ENCODE results near the gene CDK8. TPM values are rescaled to one million over a fixed set of nuclear protein-coding genes. Genes with fewer than 3 reads are reported as not detected.
"Not testable (repeated sequence)": the region's sequence is repeated elsewhere in the genome, so short reads cannot be mapped to it uniquely, and the experiment has no call there.

Gene CDK8
- total RNA-seq, 3 donors from 2014 or later (not counting 1 experiment from before 2014, with no cell fraction given): 10.0 to 13.1 (median 10.9) TPM

DNA sequence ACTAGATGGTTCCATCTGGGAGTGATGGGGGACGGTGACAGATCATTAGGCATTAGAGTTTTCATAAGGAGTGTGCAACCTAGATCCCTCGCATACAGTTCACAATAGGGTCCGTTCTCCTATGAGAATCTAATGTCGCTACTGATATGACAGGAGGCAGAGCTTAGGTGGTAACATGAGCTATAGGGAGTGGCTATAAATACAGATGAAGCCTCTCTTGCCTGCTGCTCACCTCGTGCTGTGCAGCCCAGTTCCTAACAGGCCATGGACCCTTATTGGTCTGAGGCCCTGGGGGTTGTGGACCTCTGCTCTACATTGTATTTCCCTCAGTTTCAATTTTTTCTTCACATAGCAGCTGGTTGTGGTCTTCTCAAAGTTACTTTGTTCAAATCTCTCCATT is 56.5 kb downstream of the CDK8 start:
- Mint-ChIP-seq H3K9me3 (no peaks in the 10 kb centered on the region), H3K4me3 (no peak overlapping the region), H3K27me3 (ENCODE audit: low read depth in 2 of 2) (no peaks in the 10 kb centered on the region), H3K27ac (no peak overlapping the region), H3K4me1 (peaks cover 44 to 45% of the 10 kb centered on the region in 2 donors), H3K36me3 (no peaks in the 10 kb centered on the region)
- H3K27ac ChIP-seq (ENCODE audit: low read length): no peak overlapping the region
- intact Hi-C loops (cut with micrococcal nuclease): no loop called here
- H3K4me3 ChIP-seq (ENCODE audit: low read length): no peak overlapping the region
- no peaks in the 10 kb centered on the region for H3K27me3 ChIP-seq (ENCODE audit: control insufficient read depth, insufficient read depth, low read length)
- DNase-seq (no peak), ATAC-seq (no peak)
- H3K36me3 ChIP-seq (ENCODE audit: control insufficient read depth, insufficient read depth, low read length): no peaks in the 10 kb centered on the region
- WGBS (ENCODE audit: insufficient coverage): 97% methylated on average over 5 of the region's 5 CpGs
- H3K9me3 ChIP-seq (ENCODE audit: control insufficient read depth, insufficient read depth, low read length): no peaks in the 10 kb centered on the region
- H3K4me1 ChIP-seq (ENCODE audit: control insufficient read depth, insufficient read depth, low read length): no peaks in the 10 kb centered on the region
- TF ChIP-seq, protein P1, sequence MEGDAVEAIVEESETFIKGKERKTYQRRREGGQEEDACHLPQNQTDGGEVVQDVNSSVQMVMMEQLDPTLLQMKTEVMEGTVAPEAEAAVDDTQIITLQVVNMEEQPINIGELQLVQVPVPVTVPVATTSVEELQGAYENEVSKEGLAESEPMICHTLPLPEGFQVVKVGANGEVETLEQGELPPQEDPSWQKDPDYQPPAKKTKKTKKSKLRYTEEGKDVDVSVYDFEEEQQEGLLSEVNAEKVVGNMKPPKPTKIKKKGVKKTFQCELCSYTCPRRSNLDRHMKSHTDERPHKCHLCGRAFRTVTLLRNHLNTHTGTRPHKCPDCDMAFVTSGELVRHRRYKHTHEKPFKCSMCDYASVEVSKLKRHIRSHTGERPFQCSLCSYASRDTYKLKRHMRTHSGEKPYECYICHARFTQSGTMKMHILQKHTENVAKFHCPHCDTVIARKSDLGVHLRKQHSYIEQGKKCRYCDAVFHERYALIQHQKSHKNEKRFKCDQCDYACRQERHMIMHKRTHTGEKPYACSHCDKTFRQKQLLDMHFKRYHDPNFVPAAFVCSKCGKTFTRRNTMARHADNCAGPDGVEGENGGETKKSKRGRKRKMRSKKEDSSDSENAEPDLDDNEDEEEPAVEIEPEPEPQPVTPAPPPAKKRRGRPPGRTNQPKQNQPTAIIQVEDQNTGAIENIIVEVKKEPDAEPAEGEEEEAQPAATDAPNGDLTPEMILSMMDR (IDR thresholded peaks at IDR 0.05): no peak

DNA sequence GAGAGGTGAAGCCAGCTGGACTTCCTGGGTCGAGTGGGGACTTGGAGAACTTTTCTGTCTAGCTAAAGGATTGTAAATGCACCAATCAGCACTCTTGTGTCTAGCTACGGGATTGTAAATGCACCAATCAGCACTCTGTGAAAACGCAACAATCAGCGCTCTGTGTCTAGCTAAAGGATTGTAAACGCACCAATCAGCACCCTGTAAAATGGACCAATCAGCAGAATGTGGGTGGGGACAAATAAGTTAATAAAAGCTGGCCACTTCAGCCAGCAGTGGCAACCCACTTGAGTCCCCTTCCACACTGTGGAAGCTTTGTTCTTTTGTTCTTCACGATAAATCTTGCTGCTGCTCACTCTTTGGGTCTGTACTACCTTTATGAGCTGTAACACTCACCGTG is 58.1 kb downstream of the CDK8 start:
- ATAC-seq; H3K9me3 Mint-ChIP-seq; H3K27ac ChIP-seq (ENCODE audit: low read length); intact Hi-C loops (cut with micrococcal nuclease); H3K4me3 ChIP-seq (ENCODE audit: low read length); H3K36me3 Mint-ChIP-seq; H3K4me1 ChIP-seq (ENCODE audit: control insufficient read depth, insufficient read depth, low read length); H3K27me3 ChIP-seq (ENCODE audit: control insufficient read depth, insufficient read depth, low read length); DNase-seq; H3K36me3 ChIP-seq (ENCODE audit: control insufficient read depth, insufficient read depth, low read length); H3K27ac Mint-ChIP-seq; H3K9me3 ChIP-seq (ENCODE audit: control insufficient read depth, insufficient read depth, low read length); H3K27me3 Mint-ChIP-seq (ENCODE audit: low read depth in 2 of 2); H3K4me3 Mint-ChIP-seq: not testable (repeated sequence)
- peaks cover 40 to 45% of the 10 kb centered on the region in 2 donors for H3K4me1 Mint-ChIP-seq
- 94% methylated on average over 7 of the region's 7 CpGs for WGBS (ENCODE audit: insufficient coverage)

DNA sequence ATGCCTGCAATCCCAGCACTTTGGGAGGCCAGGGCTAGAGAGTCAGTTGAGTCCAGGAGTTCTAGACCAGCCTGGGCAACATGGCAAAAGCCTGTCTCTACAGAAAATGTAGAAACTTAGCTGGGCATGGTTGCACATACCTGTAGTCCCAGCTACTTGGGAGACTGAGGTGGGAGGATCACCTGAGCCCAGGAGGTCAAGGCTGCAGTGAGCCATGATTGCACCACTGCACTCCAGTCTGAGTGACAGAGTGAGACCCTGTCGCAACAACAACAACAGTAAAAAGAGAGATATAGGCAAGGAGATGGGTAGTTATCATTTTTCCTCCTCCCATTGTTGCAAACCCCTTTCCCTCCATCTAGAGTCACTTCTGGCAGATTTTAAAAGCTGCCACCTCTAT is 62.2 kb downstream of the CDK8 start:
- H3K27ac Mint-ChIP-seq; H3K27me3 ChIP-seq (ENCODE audit: control insufficient read depth, insufficient read depth, low read length); H3K36me3 Mint-ChIP-seq; ATAC-seq; H3K4me3 Mint-ChIP-seq; H3K36me3 ChIP-seq (ENCODE audit: control insufficient read depth, insufficient read depth, low read length); H3K9me3 Mint-ChIP-seq; intact Hi-C loops (cut with micrococcal nuclease); H3K27ac ChIP-seq (ENCODE audit: low read length); H3K9me3 ChIP-seq (ENCODE audit: control insufficient read depth, insufficient read depth, low read length); H3K27me3 Mint-ChIP-seq (ENCODE audit: low read depth in 2 of 2); H3K4me1 ChIP-seq (ENCODE audit: control insufficient read depth, insufficient read depth, low read length); DNase-seq; H3K4me3 ChIP-seq (ENCODE audit: low read length): not testable (repeated sequence)
- H3K4me1 Mint-ChIP-seq: peaks cover 32 to 33% of the 10 kb centered on the region in 2 donors
- WGBS (ENCODE audit: insufficient coverage): no CpG with 5 or more reads among the region's 1 CpG

DNA sequence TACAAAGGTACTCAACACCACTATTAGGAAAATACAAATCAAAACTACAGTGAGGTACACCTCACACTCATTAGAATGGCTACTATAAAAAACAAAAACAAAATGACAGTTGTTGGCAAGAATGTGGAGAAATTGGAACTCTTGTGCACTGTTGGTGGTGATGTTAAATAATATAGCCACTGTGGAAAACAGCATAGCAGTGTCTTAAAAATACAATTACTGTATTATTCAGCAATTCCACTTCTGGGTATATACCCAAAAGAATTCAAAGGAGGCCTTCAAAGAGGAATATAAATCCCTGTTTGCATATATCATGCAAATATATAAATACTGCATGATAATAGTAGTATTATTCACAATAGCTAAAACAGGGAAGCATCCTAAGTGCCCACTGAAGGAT is 66.8 kb downstream of the CDK8 start:
- H3K9me3 Mint-ChIP-seq: no peaks in the 10 kb centered on the region
- Histone ChIP-seq H3K4me3 (ENCODE audit: low read length) (no peak overlapping the region), H3K27me3 (ENCODE audit: control insufficient read depth, insufficient read depth, low read length) (no peaks in the 10 kb centered on the region), H3K27ac (ENCODE audit: low read length) (no peak overlapping the region), H3K36me3 (ENCODE audit: control insufficient read depth, insufficient read depth, low read length) (no peaks in the 10 kb centered on the region), H3K9me3 (ENCODE audit: control insufficient read depth, insufficient read depth, low read length) (no peaks in the 10 kb centered on the region), H3K4me1 (ENCODE audit: control insufficient read depth, insufficient read depth, low read length) (no peaks in the 10 kb centered on the region)
- TF ChIP-seq, protein P1 (IDR thresholded peaks at IDR 0.05): no peak
- DNase-seq (no peak), ATAC-seq (no peak)
- H3K4me1 Mint-ChIP-seq: peaks cover 43 to 48% of the 10 kb centered on the region in 2 donors
- H3K36me3 Mint-ChIP-seq: no peaks in the 10 kb centered on the region
- no peaks in the 10 kb centered on the region for H3K27me3 Mint-ChIP-seq (ENCODE audit: low read depth in 2 of 2)
- no peak overlapping the region for H3K4me3 Mint-ChIP-seq
- intact Hi-C loops (cut with micrococcal nuclease): no loop called here
- H3K27ac Mint-ChIP-seq: no peak overlapping the region

DNA sequence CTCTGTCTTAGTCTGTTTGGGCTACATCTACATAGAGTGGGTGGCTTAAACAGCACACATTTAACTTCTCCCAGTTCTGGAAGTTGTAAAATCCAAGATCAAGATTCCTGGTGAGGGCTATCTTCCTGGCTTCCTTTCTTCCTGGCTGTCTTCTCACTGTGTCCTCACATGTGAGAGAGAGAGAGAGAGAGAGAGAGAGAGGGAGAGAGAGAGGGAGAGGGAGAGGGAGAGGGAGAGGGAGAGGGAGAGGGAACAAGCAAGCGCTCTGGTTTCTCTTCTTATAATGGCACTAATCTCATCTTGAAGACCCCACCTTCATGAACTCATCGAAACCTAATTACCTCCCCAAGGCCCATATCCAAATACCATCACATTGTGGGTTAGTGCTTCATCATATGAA is 69.2 kb downstream of the CDK8 start:
- H3K36me3 Mint-ChIP-seq: no peaks in the 10 kb centered on the region
- ATAC-seq: no peak
- DNase-seq: no peak

More for the DNA sequence above, 69.2 kb downstream of the CDK8 start:
- Mint-ChIP-seq H3K27me3 (ENCODE audit: low read depth in 2 of 2) (no peaks in the 10 kb centered on the region), H3K4me3 (no peak overlapping the region), H3K4me1 (peaks cover 54 to 57% of the 10 kb centered on the region in 2 donors), H3K27ac (peak overlapping the region; percentile 5 to 33), H3K9me3 (no peaks in the 10 kb centered on the region)
- Histone ChIP-seq H3K27me3 (ENCODE audit: control insufficient read depth, insufficient read depth, low read length) (no peaks in the 10 kb centered on the region), H3K36me3 (ENCODE audit: control insufficient read depth, insufficient read depth, low read length) (no peaks in the 10 kb centered on the region), H3K4me1 (ENCODE audit: control insufficient read depth, insufficient read depth, low read length) (no peaks in the 10 kb centered on the region), H3K27ac (ENCODE audit: low read length) (no peak overlapping the region), H3K9me3 (ENCODE audit: control insufficient read depth, insufficient read depth, low read length) (no peaks in the 10 kb centered on the region), H3K4me3 (ENCODE audit: low read length) (no peak overlapping the region)
- intact Hi-C loops (cut with micrococcal nuclease): no loop called here
- 100% methylated on average over 1 of the region's 2 CpGs for WGBS (ENCODE audit: insufficient coverage)
- TF ChIP-seq, protein P1 (IDR thresholded peaks at IDR 0.05): no peak
